DOHH2 (cell line): ENCODE measurements around the gene GALNTL6.

ENCODE experiments used
- EZH2phosphoT487 ChIP-seq: fragments of 200-600 bp; sonication (generic); IDR thresholded peaks from 2 replicates; pipeline ENCODE4 v1.6.1; 2017; ENCODE audit warnings: borderline replicate concordance, mild to moderate bottlenecking, antibody characterized with exemption, low read length, moderate library complexity, mixed read lengths
- TF ChIP-seq, protein P1 (sequence below): fragments of 200-600 bp; sonication (generic); IDR thresholded peaks from one replicate; pipeline ENCODE4 v1.5.1; 2014; ENCODE audit warnings: antibody characterized with exemption, mild to moderate bottlenecking, low read depth, low read length; ENCODE audit not compliant: poor library complexity, severe bottlenecking

DNA sequence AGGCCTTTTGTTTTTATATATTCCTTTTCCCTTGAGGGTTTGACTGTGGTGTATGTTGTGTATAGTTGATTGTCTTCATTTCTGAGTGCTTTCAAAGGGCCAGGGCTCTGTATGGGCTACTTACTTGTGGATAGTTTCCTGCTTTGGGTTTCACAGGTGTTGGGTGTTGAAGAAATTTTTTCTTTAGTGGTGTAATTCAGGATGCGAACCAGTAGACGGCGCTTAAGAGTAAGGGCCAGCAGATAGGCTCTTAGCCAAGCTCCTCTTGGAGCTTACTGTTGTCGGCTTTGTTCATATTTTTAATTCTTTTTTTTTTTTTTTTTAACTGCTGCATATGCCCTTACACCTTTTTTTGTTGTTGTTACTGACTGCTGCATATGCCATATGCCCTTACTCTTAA, 1079.1 kb downstream of the GALNTL6 start:
- TF ChIP-seq, protein P1, sequence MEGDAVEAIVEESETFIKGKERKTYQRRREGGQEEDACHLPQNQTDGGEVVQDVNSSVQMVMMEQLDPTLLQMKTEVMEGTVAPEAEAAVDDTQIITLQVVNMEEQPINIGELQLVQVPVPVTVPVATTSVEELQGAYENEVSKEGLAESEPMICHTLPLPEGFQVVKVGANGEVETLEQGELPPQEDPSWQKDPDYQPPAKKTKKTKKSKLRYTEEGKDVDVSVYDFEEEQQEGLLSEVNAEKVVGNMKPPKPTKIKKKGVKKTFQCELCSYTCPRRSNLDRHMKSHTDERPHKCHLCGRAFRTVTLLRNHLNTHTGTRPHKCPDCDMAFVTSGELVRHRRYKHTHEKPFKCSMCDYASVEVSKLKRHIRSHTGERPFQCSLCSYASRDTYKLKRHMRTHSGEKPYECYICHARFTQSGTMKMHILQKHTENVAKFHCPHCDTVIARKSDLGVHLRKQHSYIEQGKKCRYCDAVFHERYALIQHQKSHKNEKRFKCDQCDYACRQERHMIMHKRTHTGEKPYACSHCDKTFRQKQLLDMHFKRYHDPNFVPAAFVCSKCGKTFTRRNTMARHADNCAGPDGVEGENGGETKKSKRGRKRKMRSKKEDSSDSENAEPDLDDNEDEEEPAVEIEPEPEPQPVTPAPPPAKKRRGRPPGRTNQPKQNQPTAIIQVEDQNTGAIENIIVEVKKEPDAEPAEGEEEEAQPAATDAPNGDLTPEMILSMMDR = peak; percentile 55
- TF ChIP-seq EZH2phosphoT487 = no peak
